ENCODE measurements around the gene ARHGAP18.

- no peak for TF ChIP-seq CTCF (IDR thresholded peaks at IDR 0.05)
- TF ChIP-seq POLR2A (IDR thresholded peaks at IDR 0.05): no peak
Measured at GRCh38 chr6:129623008-129623732, 86.8 kb downstream of the ARHGAP18 start.

Measured in lower leg skin (tissue), 3 donors.